ENCODE data around the gene BEND2. TPM values are rescaled to one million over a fixed set of nuclear protein-coding genes. Genes with fewer than 3 reads are reported as not detected.

BEND2 gene
- total RNA-seq, 1 donor from 2014 or later: not detected

- no peak for DNase-seq (ENCODE audit: extremely low read depth, low read depth, low spot score)
Measured at GRCh38 chrX:18146009-18146408, 74.7 kb downstream of the BEND2 start.

GRCh38 chrX:18136816-18137215, 83.9 kb downstream of the BEND2 start:
- DNase-seq (ENCODE audit: extremely low read depth, low read depth, low spot score): no peak

- no peak for DNase-seq (ENCODE audit: extremely low read depth, low read depth, low spot score)
Measured at GRCh38 chrX:18133605-18134004, 87.1 kb downstream of the BEND2 start.

GRCh38 chrX:18129690-18130089, 91.0 kb downstream of the BEND2 start:
- no peak for DNase-seq (ENCODE audit: extremely low read depth, low read depth, low spot score)

- DNase-seq (ENCODE audit: extremely low read depth, low read depth, low spot score): no peak
Measured at GRCh38 chrX:18126971-18127370, 93.7 kb downstream of the BEND2 start.

- DNase-seq (ENCODE audit: extremely low read depth, low read depth, low spot score): no peak
Measured at GRCh38 chrX:18119856-18120255, 100.8 kb downstream of the BEND2 start.

Other genes with a start within 250 kb of the BEND2 start
- gene SCML2, start 133.8 kb upstream of the BEND2 start, total RNA-seq: 0.58 and 1.5 TPM in 2 replicates
- gene CDKL5, start 204.7 kb upstream of the BEND2 start, total RNA-seq: 3.9 and 5.4 TPM in 2 replicates